GM21717 (cell line): ENCODE results near the gene EDEM2.
"Not testable (repeated sequence)": the region's sequence is repeated elsewhere in the genome, so short reads cannot be mapped to it uniquely, and the experiment has no call there.

ENCODE experiments used
- ATAC-seq: cut with Tn5 transposase; IDR thresholded peaks from one replicate; pipeline ENCODE4 v1.9.1; 2021; ENCODE audit warnings: mild to moderate bottlenecking, moderate library complexity; ENCODE audit not compliant: unreplicated experiment

Gene EDEM2

DNA sequence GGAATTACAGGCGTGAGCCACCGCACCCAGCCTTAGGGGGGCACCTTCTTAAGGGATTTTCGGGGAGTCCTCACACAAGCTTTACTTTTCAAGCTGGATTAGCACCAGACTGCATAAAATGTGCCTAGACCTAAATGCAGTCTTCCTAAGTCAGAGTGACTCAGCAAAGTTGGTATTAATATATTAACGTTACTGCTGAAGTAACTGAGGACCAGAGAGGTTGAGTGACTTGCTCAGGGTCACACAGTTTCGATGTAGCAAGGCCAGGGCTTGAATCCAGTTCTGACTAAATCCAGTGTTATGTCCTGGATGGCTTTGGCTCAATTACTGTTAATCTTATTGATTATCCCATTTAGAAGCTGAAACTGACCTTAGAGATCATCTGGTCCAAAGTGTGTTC, 13.4 kb downstream of the EDEM2 start:
- no peak for ATAC-seq

DNA sequence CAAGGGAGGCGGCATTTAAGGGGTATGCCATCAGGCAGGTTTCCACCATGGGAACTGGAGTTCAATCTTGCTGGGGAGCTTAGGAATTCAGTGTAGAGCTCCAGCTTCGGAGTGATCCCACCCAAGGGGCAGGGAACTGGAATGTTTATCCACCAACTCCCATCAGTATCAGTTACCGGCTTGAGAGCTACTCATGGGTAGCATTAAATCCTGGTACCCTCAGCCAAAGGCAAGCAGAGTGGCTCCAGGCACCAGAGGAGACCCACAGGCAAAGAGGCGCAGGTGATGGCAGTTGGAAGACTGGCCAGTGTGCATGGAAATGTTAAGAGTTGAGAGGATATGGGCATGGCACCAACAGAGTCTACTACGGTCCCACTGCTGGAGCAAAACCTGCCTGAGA, 14.1 kb downstream of the EDEM2 start:
- ATAC-seq: no peak

DNA sequence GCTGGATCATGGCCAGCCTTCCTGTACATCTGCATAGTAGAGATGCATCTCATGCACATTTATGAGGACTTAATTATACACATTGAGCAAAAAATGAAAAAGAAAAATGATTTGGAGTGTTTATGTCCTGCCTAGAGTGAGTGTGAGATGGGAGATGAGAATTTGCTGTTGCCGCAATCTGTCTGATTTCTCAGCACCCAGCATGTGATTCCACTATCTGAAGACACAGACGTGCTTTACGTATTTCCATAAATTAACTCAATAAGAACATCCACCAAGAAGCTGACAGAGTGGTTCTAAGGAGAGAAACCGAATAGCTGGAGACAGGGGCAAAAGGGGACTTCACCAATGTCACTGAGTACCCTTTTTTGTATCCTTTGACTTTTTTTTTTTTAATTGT, 15.2 kb downstream of the EDEM2 start:
- ATAC-seq: no peak

DNA sequence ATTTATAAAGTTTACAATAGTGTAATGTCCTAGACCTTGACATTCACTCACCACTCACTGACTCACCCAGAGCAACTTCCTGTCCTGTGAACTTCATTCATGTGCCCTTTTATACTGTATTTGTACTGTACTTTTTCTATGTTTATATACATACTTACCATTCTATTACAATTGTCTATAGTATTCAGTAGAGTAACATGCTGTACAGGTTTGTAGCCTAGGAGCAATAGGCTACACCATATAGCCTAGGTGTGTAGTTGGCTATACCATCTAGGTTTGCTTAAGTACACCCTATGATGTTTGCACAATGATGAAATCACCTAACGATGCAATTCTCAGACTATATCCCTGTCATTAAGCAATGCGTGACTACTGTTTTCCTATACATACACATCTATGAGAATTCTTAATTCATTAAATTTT, 17.5 kb downstream of the EDEM2 start:
- ATAC-seq: no peak

DNA sequence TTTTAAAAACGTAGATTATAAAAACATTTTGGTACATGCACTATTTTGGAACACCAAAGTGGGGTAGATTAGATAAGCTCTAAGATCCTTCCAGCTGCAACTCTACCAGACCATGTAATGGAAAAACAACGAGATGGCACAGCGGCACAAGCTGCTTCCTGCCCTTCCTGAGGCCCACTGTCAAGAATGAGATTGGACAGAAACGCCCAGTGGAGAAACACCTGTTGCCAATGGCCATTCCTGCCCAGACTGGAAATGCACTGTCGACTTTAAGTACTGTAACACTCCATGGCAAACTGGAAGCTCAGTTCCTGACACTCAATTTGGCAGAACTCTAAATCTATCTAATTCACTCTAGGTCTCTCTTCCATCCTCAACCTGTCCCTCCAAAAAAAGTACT, 21.4 kb downstream of the EDEM2 start:
- no peak for ATAC-seq

DNA sequence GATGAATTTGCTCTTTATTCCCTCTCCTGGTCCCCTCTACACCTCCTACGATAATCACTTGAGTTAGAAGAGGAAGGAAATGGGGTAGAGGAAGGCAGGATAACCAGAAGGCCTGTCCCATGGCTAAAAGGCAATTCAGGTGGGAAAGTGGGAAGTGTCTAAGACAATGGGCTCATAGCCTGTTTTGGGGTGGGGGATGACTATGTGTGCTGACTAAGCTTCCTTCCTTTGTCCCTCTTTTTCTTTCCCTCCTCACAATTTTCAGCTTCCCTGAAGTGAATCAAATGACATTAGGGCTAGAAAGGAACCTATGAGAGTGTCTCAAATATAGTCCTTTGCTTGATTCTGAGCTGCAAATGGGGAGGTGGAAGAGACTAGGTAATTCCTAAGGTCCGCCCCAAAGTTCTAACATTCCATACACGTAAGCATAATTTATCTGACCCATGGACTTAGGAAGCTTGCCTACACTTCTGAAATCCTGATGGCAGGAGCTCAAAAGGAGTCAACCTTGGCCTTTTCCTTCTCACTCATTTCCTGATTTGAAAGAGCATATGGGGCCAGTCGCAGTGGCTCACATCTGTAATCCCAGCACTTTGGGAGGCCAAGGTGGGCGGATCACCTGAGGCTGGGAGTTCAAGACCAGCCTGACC, 24.3 kb downstream of the EDEM2 start:
- ATAC-seq: no peak

DNA sequence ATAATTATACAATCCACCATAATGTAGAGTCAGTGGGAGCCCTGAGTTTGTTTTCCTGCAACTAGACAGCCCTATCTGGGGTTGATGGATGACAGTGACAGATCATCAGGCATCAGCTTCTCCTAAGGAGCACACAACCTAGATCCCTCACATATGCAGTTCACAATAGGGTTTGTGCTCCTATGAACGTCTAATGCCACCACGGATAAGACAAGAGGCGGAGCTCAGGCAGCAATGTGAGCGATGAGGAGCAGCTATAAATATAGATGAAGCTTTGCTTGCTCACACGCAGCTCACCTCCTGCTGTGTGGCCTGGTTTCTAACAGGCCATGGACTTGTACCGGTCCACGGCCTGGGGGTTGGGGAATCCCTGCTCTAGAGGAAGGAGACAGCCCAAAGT, 25.9 kb downstream of the EDEM2 start:
- no peak for ATAC-seq

DNA sequence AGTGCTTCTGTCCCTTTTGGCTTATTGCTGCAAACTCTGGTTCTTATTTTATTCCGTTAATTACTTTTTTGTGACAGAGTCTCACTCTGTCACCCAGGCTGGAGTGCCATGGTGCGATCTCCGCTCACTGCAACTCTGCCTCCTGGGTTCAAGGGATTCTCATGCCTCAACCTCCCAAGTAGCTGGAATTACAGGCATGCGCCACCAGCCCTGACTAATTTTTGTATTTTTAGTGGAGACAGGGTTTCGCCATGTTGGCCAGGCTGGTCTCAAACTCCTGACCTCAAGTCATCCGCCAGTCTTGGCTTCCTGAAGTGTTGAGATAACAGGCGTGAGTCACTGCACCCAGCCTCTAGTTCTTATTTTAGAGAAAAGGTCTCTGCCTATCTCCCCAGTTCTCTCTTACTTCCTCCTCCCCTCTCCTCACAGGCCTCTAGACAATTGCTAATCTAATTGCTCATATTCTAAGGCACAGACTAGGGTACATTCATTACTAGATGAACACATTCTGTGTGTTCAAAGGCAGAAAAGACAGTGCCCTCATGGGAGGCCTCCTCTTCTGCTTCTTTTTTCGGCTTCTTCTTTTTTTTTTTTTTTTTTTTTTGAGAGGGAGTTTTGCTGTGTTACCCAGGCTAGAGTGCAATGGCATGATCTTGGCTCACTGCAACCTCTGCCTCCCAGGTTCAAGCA, 27.0 kb downstream of the EDEM2 start:
- no peak for ATAC-seq

DNA sequence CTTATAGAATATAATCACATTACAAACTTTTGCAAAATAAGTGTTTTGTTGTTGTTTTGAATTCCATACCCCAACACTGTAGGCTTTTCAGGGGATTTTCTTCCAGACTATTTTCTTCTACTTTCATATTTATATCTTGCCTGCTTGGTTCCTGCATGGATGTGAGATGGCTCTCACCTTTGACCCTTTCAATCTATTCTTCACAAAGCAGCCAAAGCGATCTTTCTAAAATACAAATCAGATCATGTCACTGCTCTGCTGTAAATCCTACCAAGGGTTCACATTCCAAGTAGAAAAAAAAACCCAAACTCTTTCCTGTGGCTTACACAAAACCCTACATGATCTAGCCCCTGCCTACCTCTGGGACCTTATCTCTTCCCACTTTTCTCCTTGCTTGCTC, 29.5 kb downstream of the EDEM2 start:
- no peak for ATAC-seq

DNA sequence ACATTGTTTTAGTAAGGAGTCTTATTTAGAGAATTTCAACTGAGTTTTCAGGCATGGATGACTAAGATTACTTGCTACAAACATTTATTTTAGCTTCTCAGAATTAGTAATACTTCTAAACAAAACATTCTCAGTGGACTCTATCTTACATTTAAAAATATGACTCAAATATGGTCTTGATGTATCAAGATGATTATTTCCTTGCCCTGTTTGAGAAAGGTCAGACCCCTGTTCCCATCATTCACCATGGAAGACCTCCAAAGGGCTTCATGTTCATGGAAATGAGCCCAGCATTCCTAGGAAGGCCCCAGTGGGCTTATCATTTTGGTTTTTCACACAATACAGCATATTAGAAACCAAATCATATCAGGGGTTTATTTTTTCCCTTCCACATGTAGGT, 29.9 kb downstream of the EDEM2 start:
- no peak for ATAC-seq

DNA sequence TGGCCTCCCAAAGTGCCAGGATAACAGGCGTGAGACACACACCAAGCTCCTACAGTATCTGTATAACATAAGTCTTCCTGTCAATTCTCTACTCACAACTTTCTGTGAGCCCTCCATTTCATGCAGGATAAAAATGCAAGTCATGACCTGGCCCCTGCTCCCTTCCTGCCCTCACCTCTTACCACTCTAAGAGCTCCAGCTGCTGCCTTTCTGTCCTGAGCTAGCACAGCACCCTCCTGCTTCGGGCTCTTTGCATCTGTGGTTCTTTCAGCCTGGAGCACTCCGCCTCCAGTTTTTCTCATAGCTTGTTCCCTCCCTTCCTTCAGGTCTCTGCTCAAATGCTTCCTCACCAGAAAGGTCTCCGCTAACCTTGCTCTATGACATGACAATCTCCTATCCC, 30.9 kb downstream of the EDEM2 start:
- ATAC-seq: no peak

DNA sequence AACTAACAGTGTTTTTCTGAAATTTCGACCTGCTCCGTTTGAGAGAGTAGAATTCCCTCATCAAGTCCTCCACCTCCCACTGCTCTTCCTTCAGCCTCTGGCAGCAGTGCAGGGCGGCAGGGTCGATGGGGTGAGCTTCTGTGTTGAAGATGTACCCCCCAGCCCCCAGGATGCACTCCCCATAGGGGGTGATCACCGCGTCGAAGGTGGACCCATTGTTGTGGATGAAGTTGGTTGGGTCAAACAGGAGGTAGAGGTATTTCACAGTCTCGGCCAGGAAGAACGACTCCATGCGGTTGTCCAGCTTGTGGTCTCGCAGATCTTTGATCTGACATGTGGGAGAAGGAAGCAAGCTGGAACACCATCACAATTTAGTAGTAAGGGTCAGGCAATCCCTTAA, 31.5 kb downstream of the EDEM2 start:
- ATAC-seq: no peak

DNA sequence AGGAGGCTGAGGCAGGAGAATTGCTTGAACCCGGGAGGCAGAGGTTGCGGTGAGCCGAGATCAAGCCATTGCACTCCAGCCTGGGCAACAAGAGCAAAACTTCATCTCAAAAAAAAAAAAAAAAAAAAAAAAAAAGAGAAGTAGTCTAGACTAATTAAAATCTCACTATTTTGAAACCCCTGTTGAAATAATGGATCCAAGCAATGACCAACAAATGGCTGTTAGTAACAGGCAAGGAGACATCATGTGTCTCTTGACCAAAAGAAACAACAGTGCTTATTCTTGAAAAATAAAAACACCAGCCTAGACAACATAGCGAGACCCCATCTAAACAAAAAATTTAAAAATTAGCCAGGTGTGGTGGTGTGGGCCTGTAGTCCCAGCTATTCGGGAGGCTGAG, 34.9 kb downstream of the EDEM2 start:
- not testable (repeated sequence) for ATAC-seq

DNA sequence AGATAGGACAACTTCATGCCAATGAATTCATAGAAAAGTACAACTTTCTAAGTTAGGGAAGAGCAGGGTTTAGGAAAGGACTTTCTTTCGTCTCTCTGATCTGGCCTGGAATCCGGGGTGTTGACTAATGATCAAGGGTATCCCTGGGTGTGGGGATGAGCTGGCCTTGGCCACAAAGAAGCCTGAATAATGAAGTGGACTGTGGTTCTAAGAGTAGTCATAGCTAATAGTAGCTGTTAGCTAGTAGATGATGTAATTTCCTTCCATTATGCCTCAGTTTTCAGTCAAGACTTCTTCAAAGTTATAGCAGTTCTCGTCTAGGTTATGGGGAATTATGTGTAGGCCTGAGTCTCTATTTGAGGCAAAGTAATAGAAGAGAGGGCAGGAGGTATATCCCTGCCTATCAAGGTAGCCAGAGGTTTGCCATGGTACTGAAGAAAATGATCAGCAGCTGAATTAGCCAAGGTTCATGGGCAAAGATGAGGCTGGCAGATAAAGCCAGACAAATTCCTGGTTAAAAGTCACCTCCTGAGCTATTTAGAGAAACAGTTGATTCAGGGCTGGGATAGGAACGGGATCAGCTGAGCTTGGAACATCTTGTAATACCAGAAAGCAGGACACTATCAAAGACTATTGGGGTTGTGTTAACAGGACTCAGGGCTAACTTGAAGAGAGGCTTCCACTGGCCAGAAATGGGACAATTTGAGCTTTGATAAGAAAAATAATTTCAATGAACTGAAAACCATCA, 35.8 kb downstream of the EDEM2 start:
- ATAC-seq: no peak

DNA sequence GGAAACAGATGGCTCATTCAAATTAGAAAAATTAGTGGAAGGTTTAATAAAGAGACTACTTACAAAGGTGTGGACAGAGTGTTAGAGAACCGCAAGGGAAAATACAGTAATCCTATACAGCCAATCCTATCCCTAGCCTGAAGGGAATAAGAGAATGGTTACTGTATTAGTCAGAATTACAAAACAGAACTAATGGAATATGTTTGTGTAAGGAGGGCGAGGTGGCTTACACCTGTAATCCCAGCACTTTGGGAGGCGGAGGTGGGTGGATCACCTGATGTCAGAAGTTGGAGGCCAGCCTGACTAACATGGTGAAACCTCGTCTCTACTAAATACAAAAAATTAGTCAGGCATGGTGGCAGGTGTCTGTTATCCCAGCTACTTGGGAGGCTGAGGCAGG, 38.2 kb downstream of the EDEM2 start:
- no peak for ATAC-seq

DNA sequence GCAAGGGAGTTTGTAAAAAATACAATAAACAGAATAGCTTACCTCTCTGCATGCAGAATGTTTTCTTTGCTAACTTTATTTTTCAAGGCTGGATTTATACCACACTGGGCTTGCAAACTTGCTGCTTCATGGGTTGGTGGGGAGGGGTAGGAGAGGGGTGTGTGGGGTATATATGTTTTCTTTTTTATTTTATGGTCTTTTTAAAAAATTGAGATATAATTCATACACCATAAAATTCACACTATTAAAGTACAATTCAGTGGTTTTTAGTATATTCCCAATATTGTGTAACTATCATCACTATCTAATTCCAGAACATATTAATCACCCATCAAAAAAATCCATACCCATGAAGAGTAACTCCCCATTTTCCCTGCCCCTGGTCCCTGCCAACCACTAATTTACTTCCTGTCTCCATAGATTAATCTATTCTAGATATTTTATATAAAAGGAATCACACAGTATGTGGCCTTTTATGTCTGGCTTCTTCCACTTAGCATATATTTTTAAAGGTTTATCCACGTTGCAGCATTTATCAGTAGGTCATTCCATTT, 40.2 kb downstream of the EDEM2 start:
- no peak for ATAC-seq

DNA sequence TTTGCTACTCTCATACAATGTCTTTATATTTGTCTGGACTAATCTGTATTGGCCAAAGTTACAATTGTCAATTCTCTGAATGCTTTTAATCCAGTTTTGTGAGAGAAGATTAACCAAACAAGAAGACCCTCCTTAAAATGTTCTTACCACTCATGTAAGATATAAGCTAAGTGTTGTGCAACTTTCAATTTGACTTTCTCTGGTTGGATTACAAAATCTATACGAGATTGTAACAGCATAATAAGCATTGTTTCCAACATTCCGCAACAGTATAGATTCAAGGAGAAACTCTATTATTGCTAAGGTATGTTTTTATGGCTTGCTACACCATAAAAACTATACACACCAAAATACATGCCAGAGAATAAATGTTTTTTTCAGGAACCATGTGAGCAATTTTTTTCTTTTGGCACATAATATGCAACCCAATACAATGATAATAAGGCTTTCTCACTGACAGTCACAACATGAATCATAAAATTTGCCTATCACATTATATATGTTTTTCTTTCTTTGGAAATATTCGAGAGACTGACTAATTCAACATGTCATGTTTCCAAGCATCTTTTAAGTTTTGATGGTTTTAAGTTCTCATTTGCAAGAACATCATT, 42.3 kb downstream of the EDEM2 start:
- no peak for ATAC-seq

DNA sequence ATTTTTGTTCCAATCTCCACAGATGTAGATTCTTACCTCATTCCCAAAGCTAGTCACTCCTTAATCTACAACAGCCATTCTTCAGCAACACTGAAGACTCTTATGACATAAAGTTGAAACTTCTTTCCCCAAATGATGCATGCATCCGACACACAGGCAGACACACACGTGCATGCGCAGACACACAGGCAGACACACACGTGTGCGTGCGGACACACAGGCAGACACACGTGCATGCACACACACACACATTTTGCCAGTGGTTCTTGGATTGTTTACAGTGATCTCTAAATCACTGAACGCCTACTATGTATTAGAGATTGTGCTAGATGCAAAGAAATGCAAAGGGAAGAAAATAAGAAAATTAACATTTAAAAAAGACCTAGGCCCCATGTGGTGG, 45.5 kb downstream of the EDEM2 start:
- no peak for ATAC-seq

DNA sequence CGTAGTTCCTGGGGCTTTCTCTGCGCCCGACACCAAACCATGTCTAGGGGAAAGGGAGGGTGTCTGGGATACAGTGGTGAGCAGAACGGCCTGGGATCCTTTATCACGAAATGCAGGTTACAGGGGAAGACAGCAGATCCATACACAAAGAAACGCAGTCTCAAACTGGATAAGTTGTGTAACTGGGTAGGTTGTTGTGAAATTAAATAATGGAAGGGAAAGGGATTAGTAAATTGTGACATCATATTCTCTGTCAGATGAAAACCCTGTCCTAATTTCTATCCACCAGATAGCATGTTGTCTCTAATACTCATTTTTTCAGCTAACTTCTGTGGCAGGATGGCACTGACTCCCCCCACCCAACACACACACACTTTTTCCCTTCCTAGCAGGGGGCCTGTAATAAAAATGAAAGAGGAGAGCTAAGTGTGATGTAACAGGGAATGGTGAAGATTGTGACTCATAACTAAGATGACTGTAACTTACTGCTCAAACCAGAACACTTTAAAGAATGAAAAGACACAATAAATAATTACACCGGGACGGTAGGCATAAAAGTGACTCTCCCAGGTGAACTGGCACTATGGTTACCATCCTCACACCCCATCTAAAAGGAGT, 53.8 kb downstream of the EDEM2 start:
- no peak for ATAC-seq

DNA sequence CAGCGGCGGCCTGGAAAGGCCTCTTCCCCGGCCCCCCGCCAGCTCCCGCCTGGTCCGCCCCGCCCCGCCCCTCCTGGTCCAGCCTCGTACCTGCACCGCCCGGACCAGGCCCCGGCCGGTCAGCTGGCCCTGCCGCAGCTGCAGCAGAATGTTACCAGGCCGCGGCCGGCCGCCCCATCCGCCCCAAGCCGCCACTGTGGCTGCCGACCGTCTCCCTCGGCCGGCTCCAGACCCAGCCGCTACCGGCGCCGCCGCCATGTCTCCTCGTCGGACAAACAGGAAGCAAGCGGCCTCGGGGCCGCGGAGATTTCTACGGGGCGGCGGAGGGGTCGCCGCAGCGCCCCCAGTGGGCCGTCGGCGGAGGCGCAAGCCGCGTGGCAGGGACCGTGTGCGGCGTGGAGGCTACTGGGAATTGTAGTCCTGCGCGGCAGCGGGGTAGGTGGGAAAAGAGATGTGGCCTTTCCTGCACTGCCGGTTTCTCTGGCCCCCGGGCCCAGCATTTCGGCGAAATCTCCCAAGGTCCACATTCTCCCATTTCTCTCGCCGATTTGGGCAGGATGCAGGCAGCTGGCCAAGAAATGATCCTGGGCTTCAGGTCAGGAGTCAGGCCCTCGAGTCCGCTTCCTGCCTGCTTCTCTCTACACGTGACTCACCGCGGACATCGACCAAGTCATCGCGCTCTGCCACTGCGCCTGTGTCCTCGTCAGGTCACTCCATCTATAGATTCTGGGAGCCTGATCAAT, 54.4 kb downstream of the EDEM2 start, which contains the start of gene TRPC4AP:
TSS of gene TRPC4AP (minus strand) at position 284 of the 743 bp plus-strand sequence. CDS start at position 258, 26 bp downstream.
- peak; percentile 86 for ATAC-seq
